PC-3 (cell line): ENCODE results near the gene GPRC6A. TPM values are rescaled to one million over a fixed set of nuclear protein-coding genes. Genes with fewer than 3 reads are reported as not detected.

Experiments used
- ATAC-seq: fragments of 200-7000 bp; cut with Tn5 transposase; 2 replicates; pipeline ENCODE4 v1.9.1; 2020; ENCODE audit warnings: mild to moderate bottlenecking, moderate library complexity
- BruUV-seq: library from RNA; stranded (reverse); fragments of 400-500 nt; replicated peaks from 2 replicates; lab custom pipeline; 2021; lab: Mats Ljungman, UMichigan
- CTCF ChIA-PET: fragments of 300-600 bp; sonication (Branson Sonifier 250); formaldehyde crosslinking; loops from one replicate; lab custom pipeline; 2022; ENCODE audit warnings: antibody characterized with exemption; lab: Charles Lee
- POLR2A ChIA-PET: fragments of 300-600 bp; sonication (Branson Sonifier 250); formaldehyde crosslinking; loops from one replicate; lab custom pipeline; 2022; ENCODE audit warnings: antibody characterized with exemption; ENCODE audit not compliant: unreplicated experiment; lab: Charles Lee
- DNase-seq: peaks from one replicate; pipeline ENCODE4 v3.0.0-alpha.2; 2015
- H2AFZ ChIP-seq: fragments of 300-600 bp; sonication (generic); 2 replicates; pipeline ENCODE4 v1.6.0; 2016; ENCODE audit warnings: antibody characterized with exemption, low read length
- H3F3A ChIP-seq: fragments of 300-600 bp; sonication (generic); one replicate; pipeline ENCODE4 v1.6.0; 2017; ENCODE audit warnings: antibody characterized with exemption, low read length, control low read depth, mild to moderate bottlenecking; ENCODE audit not compliant: unreplicated experiment
- H3K27ac ChIP-seq: fragments of 300-600 bp; sonication (generic); 2 replicates; pipeline ENCODE4 v1.5.1; 2016; ENCODE audit warnings: mild to moderate bottlenecking, low read length
- H3K27me3 ChIP-seq: fragments of 300-600 bp; sonication (generic); 2 replicates; pipeline ENCODE4 v1.6.1; 2016; ENCODE audit warnings: low read length, mixed read lengths
- H3K36me3 ChIP-seq: fragments of 300-600 bp; sonication (generic); 2 replicates; pipeline ENCODE4 v1.6.1; 2016; ENCODE audit warnings: low read depth, mixed run types, low read length, mixed read lengths
- H3K4me1 ChIP-seq: fragments of 300-600 bp; sonication (generic); 2 replicates; pipeline ENCODE4 v1.5.1; 2016; ENCODE audit warnings: low read length; ENCODE audit not compliant: insufficient read depth
- H3K4me2 ChIP-seq: fragments of 300-600 bp; sonication (generic); 2 replicates; pipeline ENCODE4 v1.6.0; 2016; ENCODE audit warnings: low read length
- H3K4me3 ChIP-seq: fragments of 300-600 bp; sonication (generic); 2 replicates; pipeline ENCODE4 v1.5.1; 2016; ENCODE audit warnings: mild to moderate bottlenecking, low read length, mixed read lengths
- H3K79me2 ChIP-seq: fragments of 300-600 bp; sonication (generic); 2 replicates; pipeline ENCODE4 v1.6.1; 2017; ENCODE audit warnings: low read length, mixed read lengths
- H3K9ac ChIP-seq: fragments of 300-600 bp; sonication (generic); 2 replicates; pipeline ENCODE4 v1.6.0; 2016; ENCODE audit warnings: mild to moderate bottlenecking, low read length
- H3K9me2 ChIP-seq: fragments of 300-600 bp; sonication (generic); replicated peaks from 2 replicates; pipeline ENCODE4 v1.6.1; 2016; ENCODE audit warnings: mixed run types, low read length, mixed read lengths
- H3K9me3 ChIP-seq: fragments of 300-600 bp; sonication (generic); 2 replicates; pipeline ENCODE4 v1.6.1; 2016; ENCODE audit warnings: low read length, mixed read lengths
- H4K20me1 ChIP-seq: fragments of 300-600 bp; sonication (generic); 2 replicates; pipeline ENCODE4 v1.6.1; 2016; ENCODE audit warnings: low read length, mixed read lengths
- CTCF ChIP-seq: fragments of 300-600 bp; sonication (generic); conservative IDR thresholded peaks from 2 replicates; pipeline ENCODE4 v1.5.1; 2017; ENCODE audit warnings: antibody characterized with exemption, low read depth, mild to moderate bottlenecking, low read length
- EZH2 ChIP-seq: fragments of 300-600 bp; sonication (generic); IDR thresholded peaks from one replicate; pipeline ENCODE4 v1.6.1; 2017; ENCODE audit warnings: antibody characterized with exemption, mild to moderate bottlenecking, low read length; ENCODE audit not compliant: unreplicated experiment
- EZH2phosphoT487 ChIP-seq: fragments of 300-600 bp; sonication (generic); IDR thresholded peaks from 2 replicates; pipeline ENCODE4 v1.6.1; 2018; ENCODE audit warnings: mild to moderate bottlenecking, antibody characterized with exemption, low read length, borderline replicate concordance
- intact Hi-C: fragments of 100-400 bp; cut with micrococcal nuclease; formaldehyde crosslinking; loops from 2 replicates; pipeline ENCODE4 v1.9.0; 2023
- total RNA-seq: library from RNA; depleted of rRNA; stranded (reverse); fragments of >200 nt; gene quantifications from 2 replicates; pipeline ENCODE4 v1.2.3, GENCODE V29; 2014; rRNA removed

Gene GPRC6A
- total RNA-seq, 1 experiment from 2014 or later = not detected

GRCh38 chr6:116761779-116762178 is 67.1 kb downstream of the GPRC6A start:
- no TSS peak for BruUV-seq
- no peak overlapping the region for H2AFZ ChIP-seq
- no peak overlapping the region for H3K4me2 ChIP-seq
- no peaks in the 10 kb centered on the region for H4K20me1 ChIP-seq
- H3K27ac ChIP-seq = no peak overlapping the region
- H3K36me3 ChIP-seq = no peaks in the 10 kb centered on the region
- no peaks in the 10 kb centered on the region for H3K79me2 ChIP-seq
- no peak for DNase-seq
- H3F3A ChIP-seq = no peaks in the 10 kb centered on the region
- no peaks in the 10 kb centered on the region for H3K4me1 ChIP-seq
- no peak overlapping the region for H3K9ac ChIP-seq
- TF ChIP-seq EZH2phosphoT487 = no peak
- no peak for TF ChIP-seq CTCF
- no peak for TF ChIP-seq EZH2
- CTCF ChIA-PET = interaction anchor here (0.6 kb wide), 1 partner anchor 548 kb away, joined by 3 read pairs; no protein-coding TSS in a partner anchor
- no peaks in the 10 kb centered on the region for H3K27me3 ChIP-seq
- no peaks in the 10 kb centered on the region for H3K9me2 ChIP-seq
- no peaks in the 10 kb centered on the region for H3K9me3 ChIP-seq
- no peak overlapping the region for H3K4me3 ChIP-seq
- ATAC-seq = no peak
- intact Hi-C loops = no loop called here
- POLR2A ChIA-PET = no interaction called here

DNA sequence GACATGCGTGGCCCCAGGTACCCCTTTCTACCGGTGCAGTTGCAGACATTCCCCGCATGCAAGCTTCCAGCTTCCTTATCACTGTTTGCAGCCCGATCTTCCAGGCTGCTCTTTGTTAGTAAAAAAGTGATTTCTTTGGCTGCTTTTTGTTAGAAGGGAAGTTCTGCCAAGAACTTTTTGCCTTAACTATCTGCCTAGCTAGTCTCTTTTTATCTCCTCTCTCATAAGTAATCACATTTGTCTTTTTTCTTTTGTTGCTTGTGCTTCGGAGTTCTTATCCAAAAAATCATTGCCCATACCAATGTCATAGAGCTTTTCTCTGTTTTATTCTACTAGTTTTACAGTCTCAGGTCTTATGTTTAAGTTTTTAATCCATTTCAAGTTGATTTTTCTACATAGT is 83.7 kb downstream of the GPRC6A start:
- intact Hi-C loops = no loop called here
- no peaks in the 10 kb centered on the region for H3K9me2 ChIP-seq
- no peak overlapping the region for H3K4me2 ChIP-seq
- H3K4me3 ChIP-seq = no peak overlapping the region
- no peaks in the 10 kb centered on the region for H3K9me3 ChIP-seq
- CTCF ChIA-PET = no interaction called here
- no TSS peak for BruUV-seq
- no peaks in the 10 kb centered on the region for H4K20me1 ChIP-seq
- ATAC-seq = no peak
- H3K79me2 ChIP-seq = no peaks in the 10 kb centered on the region
- no peaks in the 10 kb centered on the region for H3K36me3 ChIP-seq
- no peak overlapping the region for H3K9ac ChIP-seq
- POLR2A ChIA-PET = no interaction called here
- no peak overlapping the region for H2AFZ ChIP-seq
- no peaks in the 10 kb centered on the region for H3K4me1 ChIP-seq
- H3K27ac ChIP-seq = no peak overlapping the region
- no peaks in the 10 kb centered on the region for H3K27me3 ChIP-seq
- DNase-seq = no peak
- no peaks in the 10 kb centered on the region for H3F3A ChIP-seq
- no peak for TF ChIP-seq EZH2
- no peak for TF ChIP-seq CTCF
- TF ChIP-seq EZH2phosphoT487 = no peak

Other genes starting within 250 kb of the GPRC6A start
- 0.04 TPM in 1 of 2 replicates, not detected in the other for gene RSPH4A, start 212.6 kb downstream of the GPRC6A start, total RNA-seq
- gene ZUP1, start 160.3 kb downstream of the GPRC6A start, total RNA-seq = 2.7 and 6.3 TPM in 2 replicates
- 4.9 and 5.5 TPM in 2 replicates for gene KPNA5, start 147.9 kb downstream of the GPRC6A start, total RNA-seq
- not detected in 2 replicates for gene FAM162B, start 63.4 kb downstream of the GPRC6A start, total RNA-seq
- gene RFX6, start 48.2 kb upstream of the GPRC6A start, total RNA-seq = 0.15 and 0.17 TPM in 2 replicates